K562 (cell line): ENCODE data around the gene ERC2.

Experiments
- BRD4 ChIP-seq: fragments of 200-600 bp; sonication (generic); IDR thresholded peaks from 2 replicates; pipeline ENCODE4 v1.6.1; 2017; ENCODE audit warnings: inconsistent platforms
- CTCF ChIP-seq, 3 experiments: IDR thresholded peaks in 2 of 3; conservative IDR thresholded peaks in 1 of 3; 2 replicates each; pipeline ENCODE4 v1.5.1; 2011 to 2012; ENCODE audit warnings: low read length in 3 of 3, mild to moderate bottlenecking in 3 of 3, control low read depth in 2 of 3, improper control_type of control experiment in 1 of 3, inconsistent platforms in 1 of 3, low read depth in 1 of 3, mixed read lengths in 1 of 3, moderate library complexity in 1 of 3; ENCODE audit not compliant: insufficient read depth in 2 of 3
- NFE2L1 ChIP-seq: fragments of 450-650 bp; IDR thresholded peaks from 2 replicates; pipeline ENCODE4 v1.6.1; 2016; ENCODE audit warnings: missing genetic modification characterization, low read depth, mild to moderate bottlenecking, missing compliant biosample characterization, moderate library complexity, borderline replicate concordance
- NKRF ChIP-seq: fragments of 450-650 bp; IDR thresholded peaks from 2 replicates; pipeline ENCODE4 v1.6.1; 2016; ENCODE audit warnings: borderline replicate concordance
- NRF1 ChIP-seq, 2 experiments: fragments of 450-650 bp; IDR thresholded peaks in 1 of 2; conservative IDR thresholded peaks in 1 of 2; 2 replicates each; pipeline ENCODE4 v1.6.1; 2014; ENCODE audit warnings: mild to moderate bottlenecking in 2 of 2
- PHTF2 ChIP-seq: fragments of 250-450 bp; sonication (Bioruptor Pico); IDR thresholded peaks from 2 replicates; pipeline ENCODE4 v1.5.0; 2021; ENCODE audit warnings: mild to moderate bottlenecking
- RBBP5 ChIP-seq: fragments of 200-600 bp; sonication (generic); IDR thresholded peaks from 2 replicates; pipeline ENCODE4 v1.6.1; 2012; ENCODE audit warnings: borderline replicate concordance, mild to moderate bottlenecking, low read length, control low read depth, inconsistent platforms; ENCODE audit not compliant: insufficient read depth, poor library complexity, severe bottlenecking
- ZBED1 ChIP-seq: IDR thresholded peaks from 2 replicates; pipeline ENCODE4 v1.6.1; 2014
- ZFP36 ChIP-seq: fragments of 150-350 bp; IDR thresholded peaks from 2 replicates; pipeline ENCODE4 v1.6.1; 2018; ENCODE audit warnings: low read length, low read depth; ENCODE audit not compliant: partially characterized antibody
- ZNF124 ChIP-seq: sonication (generic); formaldehyde crosslinking; IDR thresholded peaks from 2 replicates; pipeline ENCODE4 v1.8.1; 2022; ENCODE audit warnings: missing genetic modification reagents
- ZNF280B ChIP-seq: fragments of 250-450 bp; sonication (Bioruptor Pico); IDR thresholded peaks from 2 replicates; pipeline ENCODE4 v1.5.1; 2021; ENCODE audit warnings: mild to moderate bottlenecking
- ZNF3 ChIP-seq: fragments of 250-450 bp; sonication (Bioruptor Pico); IDR thresholded peaks from 2 replicates; pipeline ENCODE4 v1.5.0; 2021; ENCODE audit warnings: mild to moderate bottlenecking, moderate library complexity
- TF ChIP-seq, protein P1 (sequence below): sonication (generic); formaldehyde crosslinking; IDR thresholded peaks from 2 replicates; pipeline ENCODE4 v1.8.0; 2022; ENCODE audit warnings: mild to moderate bottlenecking, missing genetic modification reagents
- TF ChIP-seq, protein P2 (sequence below), 2 experiments: fragments of 450-650 bp in 1 of 2; sonication (generic) in 1 of 2; formaldehyde crosslinking in 1 of 2; IDR thresholded peaks in 1 of 2; conservative IDR thresholded peaks in 1 of 2; 2 replicates each; pipeline versions ENCODE4 v1.6.1 to v1.8.1; 2016 to 2023; ENCODE audit warnings: mild to moderate bottlenecking in 2 of 2, moderate library complexity in 2 of 2, inconsistent platforms in 1 of 2, missing genetic modification reagents in 1 of 2

DNA sequence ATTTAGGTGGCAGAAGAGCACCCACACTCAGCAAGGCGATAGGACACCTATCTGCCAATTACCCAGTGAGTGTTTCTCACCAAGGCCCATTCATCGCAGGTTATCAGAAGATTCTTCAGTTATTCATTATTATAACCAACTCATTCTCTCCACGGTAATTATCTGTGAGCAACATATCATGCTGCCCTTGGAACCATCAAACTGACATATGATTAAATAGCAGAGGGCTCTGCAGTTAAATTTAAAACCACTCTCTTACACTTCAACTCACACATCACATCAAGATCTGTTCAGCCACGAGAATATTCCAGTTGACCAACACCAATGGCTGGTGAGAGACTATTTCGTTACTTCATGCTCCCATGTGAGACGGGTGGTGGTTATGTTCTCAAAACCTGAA is 489.3 kb downstream of the ERC2 start:
- TF ChIP-seq NFE2L1 (tag) = no peak
- no peak for TF ChIP-seq NRF1 (conservative IDR thresholded peaks at IDR 0.05 in 1 of 2, IDR thresholded peaks at IDR 0.05 in 1 of 2)
- TF ChIP-seq ZNF280B = no peak
- TF ChIP-seq ZBED1 = no peak
- TF ChIP-seq ZNF3 (CRISPR knock-in tag) = no peak
- no peak for TF ChIP-seq ZNF124 (CRISPR knock-in tag)
- no peak for TF ChIP-seq RBBP5
- no peak for TF ChIP-seq CTCF (IDR thresholded peaks at IDR 0.05 in 2 of 3, conservative IDR thresholded peaks at IDR 0.05 in 1 of 3; ENCODE audit: insufficient read depth in 2 of 3, low read depth in 1 of 3, low read length in 3 of 3)
- TF ChIP-seq PHTF2 (CRISPR knock-in tag) = no peak
- TF ChIP-seq, protein P1, sequence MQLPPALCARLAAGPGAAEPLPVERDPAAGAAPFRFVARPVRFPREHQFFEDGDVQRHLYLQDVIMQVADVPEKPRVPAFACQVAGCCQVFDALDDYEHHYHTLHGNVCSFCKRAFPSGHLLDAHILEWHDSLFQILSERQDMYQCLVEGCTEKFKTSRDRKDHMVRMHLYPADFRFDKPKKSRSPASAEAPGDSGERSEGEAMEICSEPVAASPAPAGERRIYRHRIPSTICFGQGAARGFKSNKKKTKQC (CRISPR knock-in tag) = no peak
- TF ChIP-seq, protein P2, sequence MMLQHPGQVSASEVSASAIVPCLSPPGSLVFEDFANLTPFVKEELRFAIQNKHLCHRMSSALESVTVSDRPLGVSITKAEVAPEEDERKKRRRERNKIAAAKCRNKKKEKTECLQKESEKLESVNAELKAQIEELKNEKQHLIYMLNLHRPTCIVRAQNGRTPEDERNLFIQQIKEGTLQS (IDR thresholded peaks at IDR 0.05) = no peak
- TF ChIP-seq, protein P2 (CRISPR knock-in tag; conservative IDR thresholded peaks at IDR 0.05) = no peak
- no peak for TF ChIP-seq NKRF
- TF ChIP-seq ZFP36 = no peak
- no peak for TF ChIP-seq BRD4
